Right renal cortex interstitium (tissue), 3 donors: ENCODE measurements around the gene ATP2B1. TPM values are rescaled to one million over a fixed set of nuclear protein-coding genes. Genes with fewer than 3 reads are reported as not detected.

Experiments
- DNase-seq, 3 donors: peaks; one replicate each; pipeline ENCODE4 v3.0.0-alpha.2; 2013; ENCODE audit warnings: low read depth in 3 of 3, low spot score in 2 of 3
- polyA plus RNA-seq, 3 donors: library from polyadenylated mRNA; unstranded; fragments of 120-200 nt; gene quantifications; one replicate each; pipeline ENCODE4 v1.2.1, GENCODE V29; 2013; ENCODE audit not compliant: insufficient read length in 3 of 3

ATP2B1 gene
- polyA plus RNA-seq, 3 donors = 96.6 to 123 (median 100) TPM

GRCh38 chr12:89551747-89552146 lies 156.9 kb downstream of the ATP2B1 start:
- DNase-seq = no peak

GRCh38 chr12:89547101-89547500 lies 161.5 kb downstream of the ATP2B1 start:
- DNase-seq = no peak

DNA sequence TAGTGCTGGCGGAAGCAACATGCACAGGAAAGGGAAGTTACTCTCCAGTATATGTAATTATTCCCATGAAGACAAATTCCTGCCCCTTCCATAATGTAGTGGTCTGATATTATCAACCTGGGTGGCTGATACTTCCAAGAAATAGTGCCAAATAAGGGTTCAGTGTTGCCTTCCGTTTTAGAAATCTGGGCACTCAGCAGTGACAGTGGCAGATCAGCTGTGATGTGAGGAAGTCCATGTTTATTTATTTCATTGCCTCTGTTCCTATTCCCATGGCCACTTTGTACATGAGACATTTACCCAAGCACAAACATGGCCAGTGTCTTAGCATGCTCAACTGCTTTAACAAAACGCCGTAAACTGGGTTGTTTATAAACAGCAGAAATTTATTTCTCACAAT lies 162.5 kb downstream of the ATP2B1 start:
- no peak for DNase-seq

DNA sequence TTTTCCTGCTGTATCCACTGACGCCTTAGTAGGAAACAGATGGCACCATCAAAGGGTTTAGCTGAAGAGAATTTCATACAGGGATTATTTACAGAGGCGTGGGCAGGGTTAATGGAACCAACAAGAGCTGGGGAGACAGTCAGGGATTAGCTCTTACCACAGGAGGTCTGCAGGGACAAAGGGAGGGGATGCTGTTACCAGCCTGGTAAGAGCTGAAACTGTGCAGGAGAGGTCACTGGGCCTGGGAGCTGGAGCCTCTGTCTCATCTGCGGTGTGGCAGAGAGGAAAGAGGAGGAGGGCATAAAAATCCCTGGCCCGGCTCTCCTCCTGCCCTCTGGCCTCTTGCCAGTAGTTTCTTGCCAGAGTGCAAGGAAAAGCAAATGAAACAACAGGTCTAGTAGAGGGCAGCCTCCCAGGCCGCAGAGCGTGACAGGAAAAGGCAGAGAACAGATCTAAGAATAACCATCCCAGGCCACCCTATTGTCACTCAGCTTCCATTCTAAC lies 163.9 kb downstream of the ATP2B1 start:
- no peak for DNase-seq

- no peak for DNase-seq
These were observed 164.6 kb downstream of the ATP2B1 start for GRCh38 chr12:89544022-89544421.

- DNase-seq = peak in 2 of 3 donors; percentile 77 to 79
These were observed 165.6 kb downstream of the ATP2B1 start for GRCh38 chr12:89542912-89543592.

DNA sequence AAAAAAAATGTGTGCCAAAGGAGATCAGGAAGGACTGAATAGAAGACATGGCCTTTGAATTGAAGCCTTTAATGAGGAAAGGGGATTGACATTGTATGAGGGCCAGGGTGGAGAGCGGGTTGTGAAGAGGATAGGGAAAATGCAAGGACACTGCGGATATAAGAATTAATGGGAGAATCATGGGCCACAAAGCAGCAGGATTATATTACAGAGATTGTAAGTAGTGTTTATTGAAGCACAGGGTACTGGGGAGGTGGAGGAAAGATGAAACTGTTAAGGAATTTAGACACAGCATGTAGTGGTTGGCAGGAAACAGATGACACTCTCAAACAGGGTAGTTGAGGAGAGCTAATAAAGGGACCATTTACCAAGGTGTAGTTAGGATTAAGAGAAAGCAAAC lies 166.4 kb downstream of the ATP2B1 start:
- no peak for DNase-seq

GRCh38 chr12:89540586-89540985 lies 168.1 kb downstream of the ATP2B1 start:
- DNase-seq = no peak

DNA sequence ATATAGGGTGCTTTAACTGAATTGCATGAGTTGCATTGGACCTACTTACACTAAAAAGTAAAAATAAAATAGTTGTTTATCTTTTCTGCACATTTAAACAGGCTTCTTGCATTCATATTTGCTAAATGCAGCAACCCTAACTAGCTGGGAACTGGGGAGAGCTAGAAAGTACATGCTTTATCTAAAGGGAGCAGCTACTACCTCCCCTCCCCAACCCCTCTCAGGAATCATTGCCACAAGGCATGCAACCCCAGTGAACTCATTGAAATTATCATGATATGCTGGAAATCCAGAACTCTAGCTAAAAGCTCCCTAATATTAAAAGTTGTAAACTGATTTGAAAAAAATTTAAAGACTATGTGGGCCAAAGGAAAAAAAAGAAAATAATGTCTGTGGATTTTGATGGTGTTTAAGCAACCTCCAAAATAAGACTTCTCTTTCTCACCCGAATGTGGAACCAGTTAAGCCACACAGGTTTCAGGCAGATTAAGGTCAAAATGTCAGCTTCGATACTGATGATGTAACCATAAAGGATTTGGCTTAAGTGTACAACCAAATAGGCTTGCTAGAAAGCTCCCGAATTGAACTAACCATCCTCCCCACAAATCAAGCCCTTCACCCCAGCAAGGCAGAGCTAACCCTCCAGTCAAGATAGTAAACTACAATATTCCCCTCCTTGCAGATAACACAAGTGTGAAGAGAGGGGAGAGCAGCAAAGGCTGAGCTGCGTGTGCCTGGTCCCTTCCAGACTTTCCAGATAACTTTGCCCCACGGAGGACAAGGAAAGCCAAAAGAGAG lies 169.0 kb downstream of the ATP2B1 start:
- no peak for DNase-seq

DNA sequence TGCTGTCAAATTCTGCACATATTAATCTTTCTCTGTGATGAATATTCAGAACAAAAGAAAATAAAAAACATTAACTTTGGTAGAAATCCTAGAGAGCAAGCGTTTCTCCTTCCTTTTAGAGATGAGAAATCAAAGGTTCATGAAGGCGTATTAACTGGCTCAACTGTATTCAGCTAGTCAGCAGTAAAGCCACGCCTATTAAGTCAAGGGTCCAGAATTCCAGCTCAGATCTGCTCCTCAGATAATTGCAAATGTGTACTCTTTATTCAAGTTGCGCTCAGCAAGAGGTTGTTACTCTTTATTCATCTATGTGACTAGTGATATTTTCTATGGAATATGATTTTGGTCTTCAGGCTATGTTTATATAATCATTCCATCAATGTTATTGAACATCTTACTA lies 169.7 kb downstream of the ATP2B1 start:
- no peak for DNase-seq

Other genes starting within 250 kb of the ATP2B1 start
- 10 to 100 TPM in 1 of 3 donors, 1 to 10 TPM in 2; 8.6 to 10.0 (median 9.9) TPM for gene GALNT4, start 184.0 kb downstream of the ATP2B1 start, polyA plus RNA-seq
- gene POC1B, start 182.8 kb downstream of the ATP2B1 start, polyA plus RNA-seq = 10 to 100 TPM; 20.5 to 22.5 (median 21.3) TPM